HepG2 (cell line): ENCODE data around the gene SPATA46.

Experiments used
- JARID2 ChIP-seq: sonication (generic); formaldehyde crosslinking; IDR thresholded peaks from 2 replicates; pipeline ENCODE4 v1.8.1; 2023; ENCODE audit warnings: missing genetic modification reagents, inconsistent platforms; ENCODE audit not compliant: insufficient replicate concordance
- POLR2AphosphoS5 ChIP-seq: IDR thresholded peaks from 2 replicates; pipeline ENCODE4 v1.6.1; 2012; ENCODE audit warnings: low read depth, low read length
- ZNF263 ChIP-seq: sonication (generic); formaldehyde crosslinking; IDR thresholded peaks from 2 replicates; pipeline ENCODE4 v1.4.0; 2020; ENCODE audit warnings: missing genetic modification reagents
- ZNF816 ChIP-seq: sonication (generic); formaldehyde crosslinking; IDR thresholded peaks from 2 replicates; pipeline ENCODE4 v1.8.0; 2022; ENCODE audit warnings: missing genetic modification reagents, mild to moderate bottlenecking, borderline replicate concordance

DNA sequence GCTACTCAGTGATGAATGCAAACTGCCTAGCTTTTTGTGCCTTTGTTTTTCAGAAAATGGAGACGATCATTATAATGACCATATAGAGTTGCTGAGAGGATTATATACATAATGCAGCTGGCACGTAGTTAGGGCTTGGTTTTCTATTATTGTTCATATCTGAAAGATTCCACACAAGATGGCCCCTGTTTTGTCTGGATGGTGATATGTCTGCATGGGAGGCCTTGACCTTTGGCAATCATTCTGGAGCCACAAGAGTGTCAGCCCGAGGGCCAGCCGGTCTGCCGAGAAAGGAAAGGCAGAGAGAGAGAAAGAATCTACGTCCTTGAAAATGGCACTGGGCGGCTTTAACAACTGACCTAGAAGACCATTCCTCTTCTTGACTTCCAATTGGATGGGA, 41.0 kb upstream of the SPATA46 start:
- TF ChIP-seq ZNF816 (CRISPR knock-in tag) (no peak), POLR2AphosphoS5 (no peak), ZNF263 (CRISPR knock-in tag) (no peak), JARID2 (CRISPR knock-in tag) (no peak)
